Endothelial cell of umbilical vein (primary cell): ENCODE measurements around the gene DDX10. TPM values are rescaled to one million over a fixed set of nuclear protein-coding genes. Genes with fewer than 3 reads are reported as not detected.

Experiments
- BruUV-seq: library from RNA; stranded (reverse); fragments of 400-500 nt; replicated peaks from 2 replicates; lab custom pipeline; 2021; lab: Mats Ljungman, UMichigan
- CTCF ChIA-PET: fragments of 300-600, 350-600 bp; sonication (Branson Sonifier 250); formaldehyde crosslinking; loops from one replicate; lab custom pipeline; 2021; ENCODE audit warnings: antibody characterized with exemption, inconsistent platforms; lab: Charles Lee
- POLR2A ChIA-PET: fragments of 300-600, 350-600 bp; sonication (Branson Sonifier 250); formaldehyde crosslinking; loops from one replicate; lab custom pipeline; 2021; ENCODE audit warnings: antibody characterized with exemption, inconsistent platforms; lab: Charles Lee
- DNase-seq: peaks from one replicate; pipeline ENCODE4 v3.0.0-alpha.2; 2011; ENCODE audit warnings: low read depth, low spot score
- FAIRE-seq: peaks from 2 replicates; lab custom pipeline; 2011; peaks lifted over from hg19 to GRCh38; lab: Jason Lieb, UNC
- H2AFZ ChIP-seq: 2 replicates; pipeline ENCODE4 v1.6.0; 2012; ENCODE audit warnings: low read depth, low read length, control low read depth, inconsistent platforms
- H3K27ac ChIP-seq: 2 replicates; pipeline ENCODE4 v1.5.1; 2011; ENCODE audit warnings: low read depth, mild to moderate bottlenecking, control low read depth, low read length, moderate library complexity; ENCODE audit not compliant: insufficient read depth
- H3K27me3 ChIP-seq, 2 experiments: 2 replicates each; pipeline versions ENCODE4 v1.6.0 to v1.6.1; 2011; ENCODE audit warnings: low read length in 2 of 2, mixed read lengths in 1 of 2; ENCODE audit not compliant: control insufficient read depth in 2 of 2, insufficient read depth in 2 of 2
- H3K36me3 ChIP-seq, 2 experiments: 2 replicates in 1 of 2; 3 replicates in 1 of 2; pipeline ENCODE4 v1.5.1; 2011; ENCODE audit warnings: low read length in 2 of 2, mild to moderate bottlenecking in 1 of 2, moderate library complexity in 1 of 2; ENCODE audit not compliant: control insufficient read depth in 2 of 2, insufficient read depth in 2 of 2; ENCODE audit errors: extremely low read depth in 1 of 2
- H3K4me1 ChIP-seq: 3 replicates; pipeline ENCODE4 v1.5.1; 2011; ENCODE audit warnings: mild to moderate bottlenecking, low read length; ENCODE audit not compliant: control insufficient read depth, insufficient read depth; ENCODE audit errors: extremely low read depth
- H3K4me2 ChIP-seq: 2 replicates; pipeline ENCODE4 v1.6.1; 2011; ENCODE audit warnings: low read length, control low read depth, mixed read lengths; ENCODE audit not compliant: insufficient read depth
- H3K4me3 ChIP-seq, 3 experiments: fragments of 200-600 bp in 1 of 3; sonication (generic), shearing (Covaris generic) in 1 of 3; replicated peaks in 1 of 3; 2 replicates each; pipeline ENCODE4 v1.5.1; 2011 to 2016; ENCODE audit warnings: control low read depth in 3 of 3, low read length in 3 of 3, mild to moderate bottlenecking in 2 of 3, inconsistent platforms in 1 of 3, low read depth in 1 of 3, moderate library complexity in 1 of 3; ENCODE audit not compliant: insufficient read depth in 1 of 3
- H3K79me2 ChIP-seq: 2 replicates; pipeline ENCODE4 v1.6.0; 2012; ENCODE audit warnings: low read length, inconsistent platforms; ENCODE audit not compliant: control insufficient read depth, insufficient read depth
- H3K9ac ChIP-seq: replicated peaks from 2 replicates; pipeline ENCODE3; 2011; ENCODE audit warnings: low read length, control low read depth; ENCODE audit not compliant: insufficient read depth; ENCODE audit errors: extremely low read depth
- H3K9me1 ChIP-seq: replicated peaks from 3 replicates; pipeline ENCODE4 v1.6.0; 2011; ENCODE audit warnings: mild to moderate bottlenecking, low read length; ENCODE audit not compliant: control insufficient read depth, insufficient read depth; ENCODE audit errors: extremely low read depth
- H3K9me3 ChIP-seq: replicated peaks from 2 replicates; pipeline ENCODE4 v1.5.1; 2012; ENCODE audit warnings: low read length, inconsistent platforms; ENCODE audit not compliant: control insufficient read depth, insufficient read depth
- H4K20me1 ChIP-seq: replicated peaks from 2 replicates; pipeline ENCODE3; 2011; ENCODE audit warnings: mild to moderate bottlenecking, low read length; ENCODE audit not compliant: control insufficient read depth, insufficient read depth; ENCODE audit errors: extremely low read depth
- EZH2 ChIP-seq: IDR thresholded peaks from 2 replicates; pipeline ENCODE4 v1.6.1; 2012; ENCODE audit warnings: borderline replicate concordance, low read depth, mild to moderate bottlenecking, moderate library complexity, low read length, inconsistent platforms; ENCODE audit not compliant: severe bottlenecking
- FOS ChIP-seq: IDR thresholded peaks from 2 replicates; pipeline ENCODE4 v1.6.1; 2011; ENCODE audit warnings: mild to moderate bottlenecking, low read length, moderate library complexity, borderline replicate concordance; ENCODE audit not compliant: insufficient read depth
- GATA2 ChIP-seq: IDR thresholded peaks from 2 replicates; pipeline ENCODE4 v1.7.0; 2011; ENCODE audit warnings: low read depth, mild to moderate bottlenecking, moderate library complexity, mixed read lengths, low read length; ENCODE audit not compliant: insufficient read length, insufficient read depth
- JUN ChIP-seq: IDR thresholded peaks from 2 replicates; pipeline ENCODE4 v1.6.1; 2011; ENCODE audit warnings: borderline replicate concordance, low read depth; ENCODE audit not compliant: insufficient read length, insufficient read depth
- MYC ChIP-seq: IDR thresholded peaks from one replicate; pipeline ENCODE4 v1.6.1; 2011; ENCODE audit warnings: mild to moderate bottlenecking, low read depth, low read length
- POLR2A ChIP-seq: IDR thresholded peaks from 2 replicates; pipeline ENCODE4 v1.6.1; 2012; ENCODE audit warnings: low read depth, mild to moderate bottlenecking, control low read depth, low read length
- POLR2AphosphoS5 ChIP-seq: IDR thresholded peaks from 2 replicates; pipeline ENCODE4 v1.6.1; 2012; ENCODE audit warnings: low read depth, mild to moderate bottlenecking, control low read depth, low read length, moderate library complexity; ENCODE audit not compliant: insufficient read depth
- dilution Hi-C: fragments of 300-500 bp; cut with MboI; formaldehyde crosslinking; loops from one replicate; pipeline ENCODE4 v1.15.0; 2019; ENCODE audit warnings: low sequenced_read_pairs; ENCODE audit not compliant: extremely low pct_ligation_motif_present
- intact Hi-C: fragments of 100-400 bp; cut with micrococcal nuclease; formaldehyde crosslinking; loops from one replicate; pipeline ENCODE4 v1.10.0; 2022
- polyA plus RNA-seq, 4 experiments: library from polyadenylated mRNA; depleted of rRNA in 3 of 4; stranded (reverse) in 3 of 4; unstranded in 1 of 4; fragments of >200 nt; gene quantifications; 2 replicates each; pipeline versions ENCODE4 v1.2.1 to v1.2.3, GENCODE V29; 2011 to 2012; ENCODE audit warnings: missing spikeins in 1 of 4
- total RNA-seq: library from RNA; stranded (reverse); gene quantifications from 2 replicates; pipeline ENCODE4 v1.2.3, GENCODE V29; 2021
- TF ChIP-seq, protein P1 (sequence below): IDR thresholded peaks from 2 replicates; pipeline ENCODE4 v1.6.1; 2011; ENCODE audit not compliant: insufficient read depth, insufficient read length
- TF ChIP-seq, protein P2 (sequence below), 2 donors: IDR thresholded peaks; 1 replicate in 1 of 2; 2 replicates in 1 of 2; pipeline ENCODE4 v1.5.1; 2011; ENCODE audit warnings: low read length in 2 of 2, mild to moderate bottlenecking in 2 of 2, moderate library complexity in 2 of 2, control low read depth in 1 of 2, inconsistent platforms in 1 of 2, low read depth in 1 of 2; ENCODE audit not compliant: insufficient read depth in 1 of 2; ENCODE audit errors: extremely low read depth in 1 of 2

The DDX10 gene
- total and polyA plus RNA-seq, 2 donors (not counting 3 experiments of a cell fraction or from before 2014, with no cell fraction given), result 29.8 to 35.2 TPM

DNA sequence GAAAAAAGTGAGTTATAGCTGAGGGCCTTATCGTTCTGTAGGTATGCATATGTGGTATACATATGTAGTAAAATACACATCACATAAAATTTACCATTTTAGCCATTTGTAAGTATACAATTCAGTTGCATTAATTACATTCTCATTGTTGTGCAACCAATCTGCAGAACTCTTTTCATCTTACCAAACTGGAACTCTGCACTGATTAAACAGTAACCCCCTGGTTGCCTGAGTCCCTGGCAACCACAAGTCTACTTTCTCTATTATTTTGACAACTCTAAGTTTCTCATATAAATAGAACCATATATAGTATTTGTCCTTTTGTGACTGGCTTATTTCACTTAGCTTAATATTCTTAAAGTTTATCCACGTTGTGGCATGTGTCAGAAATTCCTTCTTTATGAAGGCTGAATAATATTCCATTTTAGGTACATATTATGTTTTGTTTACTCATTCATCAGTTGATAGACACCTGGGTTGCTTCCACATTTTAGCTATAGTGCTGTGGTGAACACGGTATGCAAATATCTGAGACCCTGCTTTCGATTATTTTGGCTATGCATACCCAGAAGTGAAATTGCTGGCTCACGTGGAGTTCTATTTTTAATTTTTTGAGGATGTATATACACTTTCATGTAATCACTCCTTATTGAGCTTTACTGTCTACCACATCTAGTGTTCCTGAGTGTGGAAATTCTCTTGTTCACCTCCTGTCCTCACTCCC, 1.6 kb upstream of the DDX10 start:
- H3K27me3 ChIP-seq, result no peaks in the 10 kb centered on the region
- dilution Hi-C loops (no loop called here), intact Hi-C loops (loop anchor here (5.0 kb wide), 1 partner anchor 166 kb away; the partner anchor contains the start of gene POGLUT3)
- FAIRE-seq, result no peak
- no peak overlapping the region for H3K4me2 ChIP-seq
- H2AFZ ChIP-seq, result peak overlapping the region; percentile 6
- no TSS peak for BruUV-seq
- H3K27ac ChIP-seq, result no peak overlapping the region
- peaks cover 21% of the 10 kb centered on the region for H3K4me1 ChIP-seq
- no peak for DNase-seq
- H3K79me2 ChIP-seq, result peaks cover 34% of the 10 kb centered on the region
- no peak for TF ChIP-seq MYC
- no peak for TF ChIP-seq POLR2AphosphoS5
- no peak for TF ChIP-seq GATA2
- TF ChIP-seq, protein P1, sequence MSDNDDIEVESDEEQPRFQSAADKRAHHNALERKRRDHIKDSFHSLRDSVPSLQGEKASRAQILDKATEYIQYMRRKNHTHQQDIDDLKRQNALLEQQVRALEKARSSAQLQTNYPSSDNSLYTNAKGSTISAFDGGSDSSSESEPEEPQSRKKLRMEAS, result no peak
- TF ChIP-seq, protein P2, sequence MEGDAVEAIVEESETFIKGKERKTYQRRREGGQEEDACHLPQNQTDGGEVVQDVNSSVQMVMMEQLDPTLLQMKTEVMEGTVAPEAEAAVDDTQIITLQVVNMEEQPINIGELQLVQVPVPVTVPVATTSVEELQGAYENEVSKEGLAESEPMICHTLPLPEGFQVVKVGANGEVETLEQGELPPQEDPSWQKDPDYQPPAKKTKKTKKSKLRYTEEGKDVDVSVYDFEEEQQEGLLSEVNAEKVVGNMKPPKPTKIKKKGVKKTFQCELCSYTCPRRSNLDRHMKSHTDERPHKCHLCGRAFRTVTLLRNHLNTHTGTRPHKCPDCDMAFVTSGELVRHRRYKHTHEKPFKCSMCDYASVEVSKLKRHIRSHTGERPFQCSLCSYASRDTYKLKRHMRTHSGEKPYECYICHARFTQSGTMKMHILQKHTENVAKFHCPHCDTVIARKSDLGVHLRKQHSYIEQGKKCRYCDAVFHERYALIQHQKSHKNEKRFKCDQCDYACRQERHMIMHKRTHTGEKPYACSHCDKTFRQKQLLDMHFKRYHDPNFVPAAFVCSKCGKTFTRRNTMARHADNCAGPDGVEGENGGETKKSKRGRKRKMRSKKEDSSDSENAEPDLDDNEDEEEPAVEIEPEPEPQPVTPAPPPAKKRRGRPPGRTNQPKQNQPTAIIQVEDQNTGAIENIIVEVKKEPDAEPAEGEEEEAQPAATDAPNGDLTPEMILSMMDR (IDR thresholded peaks at IDR 0.05; ENCODE audit: extremely low read depth in 1 of 2, insufficient read depth in 1 of 2, low read depth in 1 of 2, low read length in 2 of 2), result no peak
- no peak for TF ChIP-seq FOS
- TF ChIP-seq POLR2A, result no peak
- TF ChIP-seq EZH2, result no peak
- TF ChIP-seq JUN, result no peak
- ChIA-PET CTCF (interaction anchor here (1.4 to 2.7 kb wide), 3 partner anchors 71 to 545 kb away, joined by 3 to 9 read pairs (median 7); no protein-coding TSS in a partner anchor), POLR2A (no interaction called here)
- H3K36me3 ChIP-seq, result no peaks in the 10 kb centered on the region
- no peaks in the 10 kb centered on the region for H3K9me3 ChIP-seq
- no peak overlapping the region for H3K4me3 ChIP-seq
- no peaks in the 10 kb centered on the region for H3K9me1 ChIP-seq
- no peaks in the 10 kb centered on the region for H4K20me1 ChIP-seq
- H3K9ac ChIP-seq, result no peak overlapping the region
